Activated CD8-positive, alpha-beta memory T cell treated with anti-CD3 and anti-CD28 coated beads for 36 hours (primary cell): Measurements from ENCODE around the gene LRRC28. TPM values are rescaled to one million over a fixed set of nuclear protein-coding genes. Genes with fewer than 3 reads are reported as not detected.
"Not testable (repeated sequence)": the region's sequence is repeated elsewhere in the genome, so short reads cannot be mapped to it uniquely, and the experiment has no call there.

ENCODE experiments used
- CTCF ChIA-PET: fragments of 350-600 bp; sonication (Branson Sonifier 250); formaldehyde crosslinking; loops from one replicate; lab custom pipeline; 2021; ENCODE audit warnings: antibody characterized with exemption; lab: Charles Lee
- POLR2A ChIA-PET: fragments of 350-600 bp; sonication (Branson Sonifier 250); formaldehyde crosslinking; loops from one replicate; lab custom pipeline; 2021; ENCODE audit warnings: antibody characterized with exemption; lab: Charles Lee
- total RNA-seq, 2 experiments: library from RNA; stranded (reverse); gene quantifications; one replicate each; pipeline ENCODE4 v1.2.3, GENCODE V29; 2021

The LRRC28 gene
- total RNA-seq, result 10 to 100 TPM; 17.0 to 17.6 TPM

- POLR2A ChIA-PET, result interaction anchor here (0.9 to 2.1 kb wide), 3 partner anchors 314 to 556 kb away, joined by 3 to 9 read pairs (median 3); partner anchors contain the start of gene LYSMD4
- CTCF ChIA-PET, result interaction anchor here (1.2 to 1.5 kb wide), 3 partner anchors 23 to 454 kb away, joined by 3 to 6 read pairs (median 3); no protein-coding TSS in a partner anchor
Observed at GRCh38 chr15:99250857-99251841, at the start of gene LRRC28. Gene LRRC28 (plus strand): TSS chr15:99251481. CDS start chr15:99255958, 4,477 bp downstream.

DNA sequence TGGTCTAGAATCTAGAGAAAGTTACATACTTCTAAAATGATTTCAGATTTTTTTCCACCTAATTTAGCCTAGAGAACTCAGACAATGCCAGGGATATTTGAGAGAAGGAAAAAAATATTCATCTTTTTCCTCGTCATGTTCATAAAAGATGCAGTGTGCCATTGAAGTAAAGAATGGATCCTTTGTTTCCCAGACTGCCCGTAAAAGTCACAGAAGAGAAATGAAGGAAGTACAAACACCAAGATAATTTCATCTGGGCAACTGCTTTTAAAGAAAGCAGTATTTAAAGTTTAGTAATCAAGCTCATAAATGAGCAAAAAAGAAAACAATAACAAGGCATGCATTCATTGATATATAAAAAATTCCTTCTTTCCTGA is 49.1 kb upstream of the LRRC28 start:
- ChIA-PET CTCF (no interaction called here), POLR2A (no interaction called here)

GRCh38 chr15:99207672-99208071 is 43.6 kb upstream of the LRRC28 start:
- ChIA-PET CTCF (no interaction called here), POLR2A (no interaction called here)

DNA sequence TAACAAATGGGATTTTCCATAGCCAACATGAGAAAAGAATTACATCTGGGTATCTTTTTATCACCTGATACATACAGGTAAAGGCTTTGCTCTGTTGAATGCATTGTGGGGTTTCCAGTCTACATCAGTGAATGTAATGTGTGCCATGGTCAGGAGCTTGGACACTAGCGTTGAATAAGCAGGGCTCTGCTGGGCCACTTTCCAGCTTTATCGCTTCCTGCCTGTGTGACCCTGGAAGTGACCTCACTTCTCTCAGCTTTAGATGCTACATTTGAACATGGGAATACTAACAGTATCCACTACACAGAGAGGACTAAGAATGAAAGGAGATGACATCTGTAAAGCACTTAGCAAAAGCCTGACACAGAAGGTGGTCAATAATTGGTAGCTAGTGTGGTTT is 42.0 kb upstream of the LRRC28 start:
- POLR2A ChIA-PET, result no interaction called here
- CTCF ChIA-PET, result no interaction called here

DNA sequence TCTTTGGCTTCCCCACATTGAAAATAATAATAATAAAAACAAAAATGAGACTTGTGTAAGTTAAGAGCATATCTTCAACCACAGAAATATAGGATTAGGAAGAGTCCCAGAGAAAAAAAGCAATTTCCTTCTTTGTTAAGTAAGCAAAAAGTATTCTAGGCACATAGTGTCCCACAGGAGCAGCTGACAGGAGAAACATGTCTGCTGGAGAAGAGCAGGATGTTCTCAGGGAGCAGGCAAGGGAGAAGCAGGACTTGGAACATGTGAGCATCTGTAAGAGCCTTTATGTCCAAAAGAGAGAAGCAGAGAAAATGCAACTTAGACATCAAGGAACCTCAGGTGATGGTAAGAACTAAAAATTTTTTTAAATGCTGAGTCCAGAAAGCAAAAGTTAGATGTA is 40.9 kb upstream of the LRRC28 start:
- POLR2A ChIA-PET, result no interaction called here
- CTCF ChIA-PET, result no interaction called here

DNA sequence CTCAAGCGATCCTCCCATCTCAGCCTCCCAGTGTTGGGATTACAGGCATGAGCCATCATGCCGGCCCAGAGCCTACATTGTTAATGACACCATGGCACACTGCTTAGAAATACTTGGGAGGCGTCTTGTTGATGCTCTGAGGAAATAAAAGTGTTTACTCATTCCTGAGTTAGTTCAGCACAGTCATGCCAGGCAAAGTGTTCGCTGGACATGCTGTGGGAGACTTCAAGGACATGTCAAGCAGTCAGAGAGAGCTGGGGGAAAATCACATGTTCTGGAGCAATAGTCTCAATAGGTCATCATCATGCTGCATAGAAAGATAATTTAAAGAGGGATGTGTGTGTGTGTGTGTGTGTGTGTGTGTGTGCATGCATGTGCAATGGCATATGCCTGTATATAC is 39.4 kb upstream of the LRRC28 start:
- CTCF ChIA-PET, result no interaction called here
- POLR2A ChIA-PET, result no interaction called here

- CTCF ChIA-PET, result interaction anchor here (0.7 to 1.7 kb wide), 3 partner anchors 12 to 484 kb away, joined by 3 to 5 read pairs (median 5); partner anchors contain the start of gene SYNM
Observed at GRCh38 chr15:99212406-99212805, 38.9 kb upstream of the LRRC28 start.

GRCh38 chr15:99213187-99213811 is 38.0 kb upstream of the LRRC28 start:
- CTCF ChIA-PET, result interaction anchor here (1.2 to 1.7 kb wide), 3 partner anchors 11 to 108 kb away, joined by 4 to 5 read pairs (median 5); partner anchors contain the start of gene SYNM
- POLR2A ChIA-PET, result no interaction called here

More at GRCh38 chr15:99212406-99212805, 38.9 kb upstream of the LRRC28 start:
- POLR2A ChIA-PET, result no interaction called here

- ChIA-PET POLR2A (no interaction called here), CTCF (interaction anchor here (2.0 kb wide), 1 partner anchor 12 kb away, joined by 5 read pairs; no protein-coding TSS in a partner anchor)
Observed at GRCh38 chr15:99224372-99225214, 26.7 kb upstream of the LRRC28 start.

- CTCF ChIA-PET, result no interaction called here
- POLR2A ChIA-PET, result no interaction called here
Observed at GRCh38 chr15:99226802-99227201, 24.5 kb upstream of the LRRC28 start.

- POLR2A ChIA-PET, result no interaction called here
Observed at GRCh38 chr15:99228120-99228770, 23.0 kb upstream of the LRRC28 start.

GRCh38 chr15:99230867-99231266 is 20.4 kb upstream of the LRRC28 start:
- ChIA-PET CTCF (no interaction called here), POLR2A (no interaction called here)

More at GRCh38 chr15:99228120-99228770, 23.0 kb upstream of the LRRC28 start:
- CTCF ChIA-PET, result no interaction called here

- ChIA-PET POLR2A (no interaction called here), CTCF (no interaction called here)
Observed at GRCh38 chr15:99232740-99233139, 18.5 kb upstream of the LRRC28 start.

- CTCF ChIA-PET, POLR2A ChIA-PET: not testable (repeated sequence)
Observed at GRCh38 chr15:99234160-99234559, 17.1 kb upstream of the LRRC28 start.

GRCh38 chr15:99238849-99239248 is 12.4 kb upstream of the LRRC28 start:
- ChIA-PET CTCF (no interaction called here), POLR2A (no interaction called here)

- POLR2A ChIA-PET, result no interaction called here
- CTCF ChIA-PET, result no interaction called here
Observed at GRCh38 chr15:99239545-99240198, 11.6 kb upstream of the LRRC28 start.

- CTCF ChIA-PET, result no interaction called here
- POLR2A ChIA-PET, result no interaction called here
Observed at GRCh38 chr15:99241752-99242151, 9.5 kb upstream of the LRRC28 start.

GRCh38 chr15:99244306-99244705 is 7.0 kb upstream of the LRRC28 start:
- POLR2A ChIA-PET, result no interaction called here
- CTCF ChIA-PET, result no interaction called here
